Globus pallidus (tissue), 1 donor: ENCODE results near the gene CIB4.

Experiments used
- DNase-seq: peaks from one replicate; pipeline ENCODE4 v3.0.0-alpha.2; 2015; ENCODE audit warnings: low spot score

CIB4 gene

GRCh38 chr2:26550276-26551015 is 90.7 kb downstream of the CIB4 start:
- no peak for DNase-seq

- DNase-seq = no peak
Measured at GRCh38 chr2:26542676-26543505, 98.3 kb downstream of the CIB4 start.

- DNase-seq = no peak
Measured at GRCh38 chr2:26542194-26542455, 99.0 kb downstream of the CIB4 start.

- DNase-seq = no peak
Measured at GRCh38 chr2:26541401-26542193, 99.6 kb downstream of the CIB4 start.

GRCh38 chr2:26540961-26541360 is 100.2 kb downstream of the CIB4 start:
- DNase-seq = no peak

GRCh38 chr2:26540306-26540705 is 100.9 kb downstream of the CIB4 start:
- no peak for DNase-seq

GRCh38 chr2:26537826-26538475 is 103.2 kb downstream of the CIB4 start:
- DNase-seq = no peak

GRCh38 chr2:26537069-26537825 is 103.9 kb downstream of the CIB4 start:
- DNase-seq = no peak

- DNase-seq = no peak
Measured at GRCh38 chr2:26536371-26537068, 104.6 kb downstream of the CIB4 start.

- DNase-seq = no peak
Measured at GRCh38 chr2:26535663-26536275, 105.4 kb downstream of the CIB4 start.

GRCh38 chr2:26534865-26535662 is 106.1 kb downstream of the CIB4 start:
- DNase-seq = no peak

GRCh38 chr2:26534098-26534864 is 106.9 kb downstream of the CIB4 start:
- no peak for DNase-seq

GRCh38 chr2:26533661-26534060 is 107.5 kb downstream of the CIB4 start:
- DNase-seq = no peak

GRCh38 chr2:26532301-26533250 is 108.6 kb downstream of the CIB4 start:
- DNase-seq = no peak
